Ecto neural progenitor cell (in vitro differentiated cells): ENCODE data around the gene OR51D1.
A peak's percentile ranks its signal among the peaks of the same experiment; 100 is the strongest.

Experiments
- DNase-seq: peaks from one replicate; pipeline ENCODE4 v3.0.0-alpha.2; 2018; ENCODE audit warnings: low spot score

Gene OR51D1

GRCh38 chr11:4636962-4637661 lies at the start of gene OR51D1:
Gene OR51D1, plus strand, starts transcription at chr11:4637477. Its CDS starts 2,314 bp downstream, at chr11:4639791.
- peak; percentile 82 for DNase-seq

- no peak for DNase-seq
Observed at GRCh38 chr11:4589017-4589416, 48.3 kb upstream of the OR51D1 start.

GRCh38 chr11:4593739-4594138 lies 43.5 kb upstream of the OR51D1 start, which contains the start of gene OR52I1:
Gene OR52I1, plus strand, starts transcription at chr11:4594039. Its CDS starts 0 bp downstream, at chr11:4594039.
- DNase-seq: no peak

GRCh38 chr11:4605057-4605456 lies 32.2 kb upstream of the OR51D1 start:
- no peak for DNase-seq

- DNase-seq: no peak
Observed at GRCh38 chr11:4606231-4607015, 30.9 kb upstream of the OR51D1 start.

GRCh38 chr11:4607096-4607495 lies 30.2 kb upstream of the OR51D1 start:
- DNase-seq: no peak

GRCh38 chr11:4607781-4608666 lies 29.3 kb upstream of the OR51D1 start, which contains the start of gene TRIM68:
Gene TRIM68, minus strand, starts transcription at chr11:4608231. Its CDS starts 2,727 bp downstream, at chr11:4605504.
- DNase-seq: peak; percentile 97

- no peak for DNase-seq
Observed at GRCh38 chr11:4610258-4610935, 26.9 kb upstream of the OR51D1 start.

- DNase-seq: no peak
Observed at GRCh38 chr11:4611986-4612385, 25.3 kb upstream of the OR51D1 start.

- DNase-seq: no peak
Observed at GRCh38 chr11:4615856-4616444, 21.3 kb upstream of the OR51D1 start.

- no peak for DNase-seq
Observed at GRCh38 chr11:4619514-4619913, 17.8 kb upstream of the OR51D1 start.

- peak; percentile 82 for DNase-seq
Observed at GRCh38 chr11:4626207-4627099, 10.8 kb upstream of the OR51D1 start.

- DNase-seq: no peak
Observed at GRCh38 chr11:4636136-4636535, 1.1 kb upstream of the OR51D1 start.

GRCh38 chr11:4637662-4638047 lies 378 bp downstream of the OR51D1 start:
- no peak for DNase-seq

- no peak for DNase-seq
Observed at GRCh38 chr11:4639931-4640330, 2.7 kb downstream of the OR51D1 start.

GRCh38 chr11:4641501-4641900 lies 4.2 kb downstream of the OR51D1 start:
- no peak for DNase-seq

- no peak for DNase-seq
Observed at GRCh38 chr11:4642043-4642442, 4.8 kb downstream of the OR51D1 start.

GRCh38 chr11:4643076-4643475 lies 5.8 kb downstream of the OR51D1 start:
- DNase-seq: no peak

- no peak for DNase-seq
Observed at GRCh38 chr11:4643682-4644081, 6.4 kb downstream of the OR51D1 start, which contains the start of gene OR51E1. Gene OR51E1, plus strand, starts transcription at chr11:4643982. Its CDS starts 8,545 bp downstream, at chr11:4652527.

GRCh38 chr11:4644233-4644632 lies 7.0 kb downstream of the OR51D1 start:
- DNase-seq: no peak
